HG02678 (cell line): ENCODE measurements around the gene PLA2G6.
"Not testable (repeated sequence)": the region's sequence is repeated elsewhere in the genome, so short reads cannot be mapped to it uniquely, and the experiment has no call there.

Source experiments
- ATAC-seq: cut with Tn5 transposase; IDR thresholded peaks from one replicate; pipeline ENCODE4 v1.9.1; 2021; ENCODE audit warnings: mild to moderate bottlenecking, moderate library complexity; ENCODE audit not compliant: unreplicated experiment

Gene PLA2G6

GRCh38 chr22:38191731-38192474 is 10.3 kb upstream of the PLA2G6 start:
- ATAC-seq, result no peak

- ATAC-seq, result no peak
Measured at GRCh38 chr22:38191055-38191454, 9.4 kb upstream of the PLA2G6 start.

DNA sequence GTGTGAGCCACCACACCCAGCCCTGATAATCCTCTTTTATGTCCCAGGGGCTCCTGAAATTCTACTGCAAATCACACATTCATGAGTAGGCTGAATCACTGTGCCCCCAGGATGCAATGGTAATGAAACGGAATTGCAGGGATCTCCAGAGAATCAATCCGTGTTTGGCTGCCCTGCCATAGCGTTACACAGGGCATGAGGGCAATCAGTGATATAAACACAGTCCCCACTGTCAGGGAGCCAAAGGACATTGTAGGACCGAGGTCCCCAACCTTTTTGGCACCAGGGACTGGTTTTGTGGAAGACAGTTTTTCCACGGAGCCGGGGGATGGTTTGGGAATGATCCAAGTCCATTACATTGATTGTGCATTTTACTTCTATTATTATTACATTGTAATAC is 9.0 kb upstream of the PLA2G6 start:
- no peak for ATAC-seq

DNA sequence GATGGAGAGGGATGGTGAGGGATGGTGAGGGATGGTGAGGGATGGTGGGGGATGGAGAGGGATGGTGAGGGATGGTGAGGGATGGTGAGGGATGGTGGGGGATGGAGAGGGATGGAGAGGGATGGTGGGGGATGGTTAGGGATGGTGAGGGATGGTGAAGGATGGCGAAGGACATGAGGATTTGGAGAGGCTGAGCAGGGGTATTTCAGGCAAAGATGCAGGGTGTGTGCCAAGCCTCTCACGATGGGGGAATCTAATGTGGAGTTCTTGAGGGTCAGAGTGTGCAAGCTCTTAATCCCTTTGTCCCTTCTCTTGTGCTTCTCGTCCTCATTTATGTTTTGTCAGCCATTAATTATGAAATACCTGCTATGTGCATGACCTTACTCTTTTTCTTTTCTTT is 7.5 kb upstream of the PLA2G6 start:
- ATAC-seq, result no peak

DNA sequence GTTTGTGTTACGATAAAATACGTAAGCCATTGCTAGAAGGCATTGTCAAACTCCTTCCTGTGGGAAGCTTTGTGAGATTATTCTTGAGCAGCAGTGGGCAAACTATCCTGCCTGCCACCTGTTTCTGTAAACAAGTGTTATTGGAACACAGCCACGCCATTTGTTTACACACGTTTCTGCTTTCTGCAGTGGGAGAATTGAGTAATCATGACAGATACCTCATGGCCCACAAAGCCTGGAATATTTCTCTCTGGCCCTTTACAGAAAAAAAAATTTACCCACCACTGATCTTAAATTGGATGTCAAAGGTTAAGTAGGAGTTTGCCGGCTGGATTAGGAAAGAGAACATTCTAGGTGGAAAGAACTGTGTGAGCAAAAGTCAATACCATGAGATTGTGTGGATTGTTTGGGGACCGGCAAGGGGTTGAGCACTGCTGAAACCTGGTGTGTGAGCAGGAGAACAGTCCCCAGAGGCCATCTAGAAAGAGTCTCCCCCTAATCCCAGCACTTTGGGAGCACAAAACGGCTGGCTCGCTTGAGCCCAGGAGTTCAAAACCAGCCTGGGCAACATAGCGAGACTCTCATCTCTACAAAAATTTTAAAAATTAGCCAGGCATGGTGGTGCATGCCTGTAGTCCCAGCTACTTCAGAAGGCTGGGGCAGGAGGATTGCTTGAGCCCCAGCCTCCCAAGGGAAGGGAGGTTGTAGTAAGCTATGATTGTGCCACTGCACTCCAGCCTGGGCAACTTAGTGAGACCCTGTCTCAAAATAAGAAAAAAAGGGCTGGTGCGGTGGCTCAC is 6.0 kb upstream of the PLA2G6 start:
- ATAC-seq, result no peak

- ATAC-seq, result no peak
Measured at GRCh38 chr22:38186429-38186828, 4.8 kb upstream of the PLA2G6 start.

DNA sequence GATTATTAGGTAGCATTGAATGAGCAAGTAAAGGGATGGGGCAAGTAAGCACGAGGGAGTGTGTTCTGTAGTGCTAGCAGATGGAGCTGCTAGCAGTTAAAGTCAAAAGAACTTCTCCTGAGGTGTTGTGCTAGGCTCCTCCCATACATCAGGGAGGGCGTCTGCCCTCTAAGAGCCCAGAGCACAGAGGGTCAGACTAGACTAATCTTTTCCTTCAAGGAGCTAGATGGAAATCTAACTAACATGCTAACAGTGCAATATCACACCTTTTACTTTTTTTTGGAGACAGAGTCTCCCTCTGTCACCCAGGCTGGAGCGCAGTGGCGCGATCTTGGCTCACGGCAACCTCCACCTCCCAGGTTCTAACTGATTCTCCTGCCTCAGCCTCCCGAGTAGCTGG is 3.2 kb upstream of the PLA2G6 start:
- no peak for ATAC-seq

DNA sequence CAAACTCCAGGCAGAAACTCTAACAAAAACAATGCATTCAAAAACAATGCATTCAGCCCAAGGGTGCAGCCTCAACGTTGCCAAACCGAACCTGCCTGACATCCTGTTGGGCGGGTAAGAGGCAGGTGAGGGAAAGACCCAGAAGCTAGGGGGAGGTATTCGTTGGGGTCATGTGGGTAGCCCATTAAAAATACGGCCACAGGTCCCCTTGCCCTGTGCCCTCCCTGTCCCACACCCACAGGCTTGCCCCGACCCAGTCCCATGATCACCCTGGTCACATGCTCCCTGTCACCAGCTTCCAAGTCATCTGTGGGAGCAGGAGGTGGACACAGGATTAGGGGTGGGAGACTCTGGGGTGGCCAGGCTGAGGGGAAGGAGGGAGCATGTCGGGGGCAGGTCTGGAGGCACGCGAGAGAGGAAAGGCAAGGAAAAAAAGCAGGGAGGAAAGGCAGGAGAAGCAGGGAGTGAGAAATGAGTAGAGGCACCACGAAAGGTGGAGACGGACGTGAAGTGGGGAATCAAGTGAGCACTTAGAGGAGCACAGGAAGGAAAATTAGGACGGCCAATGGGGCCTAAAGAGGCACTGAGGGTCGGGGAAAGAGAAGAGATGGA is 683 bp downstream of the PLA2G6 start:
- ATAC-seq, result no peak

- ATAC-seq, result not testable (repeated sequence)
Measured at GRCh38 chr22:38178605-38178937, 3.1 kb downstream of the PLA2G6 start.

DNA sequence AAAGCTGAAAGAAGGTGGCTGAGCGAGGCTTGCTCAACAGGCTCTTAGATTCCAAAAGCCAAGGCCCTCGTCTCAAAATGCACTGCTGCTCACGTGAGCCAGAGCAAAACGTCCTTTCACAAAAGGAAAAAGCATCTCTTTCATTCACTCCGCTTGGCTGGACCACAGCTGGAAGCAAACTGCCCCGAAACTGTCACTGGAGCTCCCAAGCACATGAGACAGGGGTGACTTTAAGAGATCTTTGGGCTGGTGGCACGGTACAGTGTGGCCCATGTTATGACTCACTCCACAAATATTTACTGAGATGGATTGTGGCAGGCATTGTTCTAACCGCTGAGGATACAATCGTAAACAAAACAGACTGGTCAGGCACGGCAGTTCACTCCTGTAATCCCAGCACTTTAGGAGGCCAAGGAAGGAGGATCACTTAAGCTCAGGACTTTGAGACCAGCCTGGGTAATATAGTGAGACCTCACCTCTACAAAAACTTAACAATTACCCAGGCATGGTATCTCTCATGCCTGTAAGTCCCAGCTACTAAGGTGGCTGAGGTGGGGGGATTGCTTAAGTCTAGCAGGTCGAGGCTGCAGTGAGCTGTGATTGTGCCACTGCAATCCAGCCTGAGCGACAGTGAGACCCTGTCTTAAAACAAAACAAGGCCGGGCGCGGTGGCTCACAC is 3.6 kb downstream of the PLA2G6 start:
- ATAC-seq, result no peak

DNA sequence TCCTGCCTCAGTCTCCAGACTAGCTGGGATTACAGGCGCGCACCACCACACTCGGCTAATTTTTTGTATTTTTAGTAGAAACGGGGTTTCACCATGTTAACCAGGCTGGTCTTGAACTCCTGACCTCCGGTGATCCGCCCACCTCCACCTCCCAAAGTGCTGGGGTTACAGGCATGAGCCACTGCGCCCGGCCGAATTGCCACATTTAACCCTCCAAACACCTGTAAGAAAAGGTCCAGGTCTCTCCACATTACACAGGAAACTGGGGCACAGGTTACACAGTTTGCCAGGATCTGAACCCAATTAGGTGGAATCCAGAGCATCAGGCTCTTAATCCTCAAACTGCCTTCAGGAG is 4.1 kb downstream of the PLA2G6 start:
- not testable (repeated sequence) for ATAC-seq

GRCh38 chr22:38177044-38177443 is 4.6 kb downstream of the PLA2G6 start:
- no peak for ATAC-seq

DNA sequence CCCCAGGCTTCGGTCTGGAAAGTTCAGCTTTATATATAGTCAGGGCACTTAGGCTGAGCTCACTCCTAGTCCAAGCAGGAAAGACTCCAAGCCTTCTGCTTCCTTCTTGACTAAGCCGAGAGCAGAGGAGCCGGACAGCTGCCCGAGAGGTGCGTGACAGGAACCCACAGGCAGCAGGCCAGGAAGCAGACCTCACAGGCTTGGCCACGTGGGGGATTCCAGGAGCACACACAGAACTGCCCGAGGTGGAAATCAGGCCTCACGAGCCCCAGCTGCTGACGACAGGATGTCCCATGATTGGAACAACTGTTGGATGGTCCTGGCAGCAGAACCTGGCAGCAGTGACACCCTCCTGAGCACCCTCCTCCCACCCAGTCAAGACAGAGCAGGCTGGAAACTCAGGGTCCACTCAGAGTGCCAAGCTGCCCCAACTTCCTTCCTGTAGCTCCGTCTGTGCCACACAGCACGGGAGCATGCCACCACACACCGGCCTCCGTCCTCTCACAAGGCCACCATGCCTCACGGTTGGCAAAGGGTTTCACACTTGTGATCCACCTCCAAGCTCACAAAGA is 5.4 kb downstream of the PLA2G6 start:
- no peak for ATAC-seq

DNA sequence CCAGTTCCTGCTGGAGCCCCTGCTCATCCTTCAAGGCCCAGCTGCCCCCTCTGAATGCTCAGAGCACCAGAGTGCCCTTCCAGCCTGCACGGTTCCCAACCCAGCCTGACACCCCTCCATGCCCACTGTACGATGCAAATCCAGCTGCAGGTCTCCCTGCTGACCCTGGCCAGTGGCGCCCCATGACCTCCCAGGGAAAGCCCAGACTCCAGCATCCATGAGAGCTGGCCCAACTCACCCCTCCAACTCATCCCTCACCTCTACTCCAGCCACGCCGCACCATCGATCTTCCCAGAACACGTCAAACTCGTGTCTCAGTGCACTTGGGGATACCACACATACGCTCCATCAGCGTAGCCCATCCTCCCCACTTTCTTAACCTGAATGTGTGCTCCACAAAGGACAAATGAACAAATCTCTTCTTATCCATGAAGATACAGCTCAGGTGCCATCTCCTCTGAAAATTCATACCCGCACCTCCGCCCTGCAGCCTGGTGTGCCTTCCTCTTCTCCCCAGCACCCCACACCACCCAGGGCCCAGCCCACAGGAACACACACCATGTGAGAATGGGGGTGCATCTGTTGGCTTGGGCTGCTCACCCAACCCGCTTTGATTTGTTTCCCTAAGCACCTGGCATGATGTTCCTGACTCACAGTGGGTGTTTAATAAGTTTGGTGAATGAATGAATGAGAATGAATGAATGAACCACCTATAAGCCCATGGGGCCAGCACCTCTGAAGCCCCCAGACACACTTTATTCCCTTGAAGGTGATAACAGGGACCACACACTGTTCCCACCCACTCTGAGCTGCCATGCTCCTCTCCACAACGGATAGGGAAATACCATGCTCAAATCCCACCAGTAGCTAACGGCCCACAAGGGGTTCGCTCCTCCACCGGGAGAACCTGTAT is 6.2 kb downstream of the PLA2G6 start:
- ATAC-seq, result no peak

DNA sequence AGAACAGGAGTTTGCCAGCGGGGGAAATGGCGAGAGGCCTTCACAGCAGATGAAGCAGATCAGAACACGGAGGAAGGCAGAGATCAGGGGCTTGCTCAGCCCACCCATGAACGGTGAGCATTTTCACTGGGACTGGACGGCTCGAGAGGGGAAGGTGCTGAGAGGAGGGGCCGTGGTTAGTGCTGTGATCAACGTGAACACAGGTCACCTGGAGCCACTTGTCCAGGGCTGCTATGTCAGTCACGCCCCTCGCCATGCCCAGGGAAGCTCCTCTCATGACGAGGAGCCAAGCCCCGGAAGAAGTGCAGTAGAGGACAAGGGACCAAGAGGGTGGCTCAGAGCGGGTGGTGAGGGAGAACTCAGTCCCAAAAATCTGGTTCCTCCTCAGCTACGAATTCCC is 7.0 kb downstream of the PLA2G6 start:
- ATAC-seq, result no peak

GRCh38 chr22:38173641-38173906 is 8.1 kb downstream of the PLA2G6 start:
- ATAC-seq, result no peak

DNA sequence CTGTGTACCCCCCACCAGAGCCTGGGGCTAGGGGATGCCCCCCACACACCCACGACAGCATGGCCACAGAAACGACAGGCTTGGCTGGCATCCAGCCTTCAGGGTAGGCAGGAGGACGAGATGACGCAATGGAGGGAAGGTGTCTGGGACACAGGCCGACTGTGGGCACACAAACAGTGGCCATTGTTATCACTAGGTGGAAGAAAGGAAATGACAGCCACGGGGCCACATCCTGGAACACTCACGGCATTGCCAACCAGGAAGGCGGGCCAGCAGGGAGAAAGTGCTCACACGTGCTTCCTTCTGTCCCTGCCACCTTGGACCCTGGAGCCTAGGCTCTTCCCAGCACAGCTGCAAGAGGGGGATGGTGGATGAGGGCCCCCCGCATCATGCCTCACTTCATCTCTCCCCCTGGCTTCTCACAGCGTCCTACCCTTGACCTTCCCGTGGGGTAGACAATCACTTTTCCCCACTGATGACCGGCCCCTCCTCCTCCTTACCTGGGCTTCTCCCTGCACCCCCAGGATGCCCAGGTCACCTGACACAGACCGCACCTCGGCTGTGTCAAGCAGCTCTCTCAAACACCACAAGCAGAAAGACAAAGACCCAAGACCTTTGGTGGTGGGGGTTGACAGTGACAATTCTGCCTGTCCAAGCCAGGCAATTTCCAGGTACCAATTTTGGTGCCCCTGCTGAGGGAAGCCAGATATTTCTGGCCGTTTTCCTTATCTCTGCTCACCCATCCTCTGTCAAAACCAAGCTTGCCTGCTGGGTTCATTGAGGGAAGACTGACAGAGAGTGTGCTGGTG is 8.6 kb downstream of the PLA2G6 start:
- no peak for ATAC-seq

DNA sequence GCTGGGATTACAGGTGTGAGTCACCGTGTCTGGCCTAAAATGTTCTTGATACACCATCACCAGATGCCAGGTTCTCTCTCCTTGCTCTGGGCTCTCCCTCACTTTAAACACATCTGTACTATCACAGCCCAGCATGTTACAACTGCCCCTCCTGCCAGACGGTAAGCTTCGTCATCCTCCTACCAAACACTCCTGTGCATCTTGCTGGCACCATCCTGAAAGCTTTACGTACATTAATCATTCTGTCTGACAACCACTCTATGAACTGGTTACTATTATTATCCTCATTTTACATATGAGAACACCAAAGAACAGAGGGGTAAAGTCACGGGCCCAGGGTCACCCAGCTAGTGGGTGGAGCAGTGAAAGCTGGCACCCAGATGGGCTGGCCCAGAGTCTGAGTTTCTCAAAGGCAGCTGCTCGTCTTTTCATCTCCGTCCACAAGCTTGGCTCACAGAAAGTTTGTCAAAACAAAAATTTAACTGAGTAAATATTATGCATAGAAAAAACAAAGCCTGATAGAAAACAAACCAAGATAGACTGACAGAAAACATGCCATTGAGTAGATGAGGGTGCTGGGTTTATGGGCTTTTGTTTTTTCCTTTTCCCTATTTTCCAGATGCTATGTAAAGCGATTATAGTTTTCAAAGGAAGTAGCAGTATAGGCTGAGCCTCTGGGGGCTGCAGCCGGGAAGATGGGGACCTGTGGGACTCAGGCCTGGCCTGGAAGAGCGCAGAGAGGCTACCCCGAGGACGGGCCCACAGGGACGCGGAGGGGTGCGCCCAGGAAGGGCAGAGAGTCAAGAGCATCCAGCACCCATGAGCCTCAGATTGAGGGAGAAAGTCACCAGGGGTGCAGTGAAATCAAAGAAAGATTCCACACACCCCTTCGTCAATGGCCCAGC is 9.5 kb downstream of the PLA2G6 start:
- no peak for ATAC-seq

DNA sequence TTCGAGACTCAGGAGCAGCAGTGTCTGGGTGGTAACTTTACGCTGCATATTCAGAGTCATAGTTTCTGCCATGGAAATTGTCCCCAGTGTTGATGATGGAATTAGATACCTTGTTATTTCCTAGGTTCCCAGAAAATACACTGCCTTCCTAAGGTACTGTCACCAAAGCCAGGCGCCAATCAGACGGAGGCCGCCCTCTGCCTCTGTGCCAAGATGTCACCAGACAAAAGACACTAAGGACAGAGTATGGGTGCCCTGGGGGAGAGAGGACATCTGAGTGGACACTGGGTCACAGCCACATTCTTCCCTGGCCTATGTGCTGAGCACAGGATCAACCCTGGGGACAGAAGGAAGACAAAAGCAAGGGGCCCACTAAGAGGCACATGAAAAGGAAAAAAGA is 11.2 kb downstream of the PLA2G6 start:
- ATAC-seq, result no peak
